Measurements from ENCODE around the gene ERICH6. TPM values are rescaled to one million over a fixed set of nuclear protein-coding genes. Genes with fewer than 3 reads are reported as not detected.

Gene ERICH6
- total and polyA plus RNA-seq, 2 donors (not counting 3 experiments of a cell fraction or from before 2014, with no cell fraction given): not detected

- H4K20me1 ChIP-seq (replicated peaks; ENCODE audit: control insufficient read depth, extremely low read depth, insufficient read depth, low read length): no peaks in the 10 kb centered on the region
- intact Hi-C loops (cut with micrococcal nuclease) (no loop called here), dilution Hi-C loops (cut with MboI; ENCODE audit: extremely low pct_ligation_motif_present, low sequenced_read_pairs) (no loop called here)
- H3K27ac ChIP-seq (ENCODE audit: insufficient read depth, low read depth, low read length): no peak overlapping the region
- H3K4me1 ChIP-seq (ENCODE audit: control insufficient read depth, extremely low read depth, insufficient read depth, low read length): no peaks in the 10 kb centered on the region
- H3K4me2 ChIP-seq (ENCODE audit: insufficient read depth, low read length): no peak overlapping the region
- no peaks in the 10 kb centered on the region for H3K36me3 ChIP-seq (ENCODE audit: control insufficient read depth in 2 of 2, extremely low read depth in 1 of 2, insufficient read depth in 2 of 2, low read length in 2 of 2)
- no peaks in the 10 kb centered on the region for H3K9me3 ChIP-seq (replicated peaks; ENCODE audit: control insufficient read depth, insufficient read depth, low read length)
- FAIRE-seq (no peak), DNase-seq (ENCODE audit: low read depth, low spot score) (no peak)
- no peaks in the 10 kb centered on the region for H3K27me3 ChIP-seq (ENCODE audit: control insufficient read depth in 2 of 2, insufficient read depth in 2 of 2, low read length in 2 of 2)
- no peak overlapping the region for H2AFZ ChIP-seq (ENCODE audit: low read depth, low read length)
- no peaks in the 10 kb centered on the region for H3K79me2 ChIP-seq (ENCODE audit: control insufficient read depth, insufficient read depth, low read length)
- H3K9ac ChIP-seq (replicated peaks; ENCODE audit: extremely low read depth, insufficient read depth, low read length): no peak overlapping the region
- no peak overlapping the region for H3K4me3 ChIP-seq (replicated peaks in 1 of 3; ENCODE audit: insufficient read depth in 1 of 3, low read depth in 1 of 3, low read length in 3 of 3)
- BruUV-seq (replicated peaks): no TSS peak
- CTCF ChIA-PET: interaction anchor here (1.9 kb wide), 1 partner anchor 25 kb away, joined by 4 read pairs; no protein-coding TSS in a partner anchor
- no peaks in the 10 kb centered on the region for H3K9me1 ChIP-seq (replicated peaks; ENCODE audit: control insufficient read depth, extremely low read depth, insufficient read depth, low read length)
- no peak for TF ChIP-seq JUN (IDR thresholded peaks at IDR 0.05; ENCODE audit: borderline replicate concordance, insufficient read depth, insufficient read length, low read depth)
- no peak for TF ChIP-seq FOS (IDR thresholded peaks at IDR 0.05; ENCODE audit: borderline replicate concordance, insufficient read depth, low read length)
- TF ChIP-seq CTCF (IDR thresholded peaks at IDR 0.05; ENCODE audit: extremely low read depth in 1 of 2, insufficient read depth in 1 of 2, low read depth in 1 of 2, low read length in 2 of 2): no peak
- no peak for TF ChIP-seq GATA2 (IDR thresholded peaks at IDR 0.05; ENCODE audit: insufficient read depth, insufficient read length, low read depth, low read length)
- TF ChIP-seq MYC (IDR thresholded peaks at IDR 0.05; ENCODE audit: low read depth, low read length): no peak
- TF ChIP-seq POLR2A (IDR thresholded peaks at IDR 0.05; ENCODE audit: low read depth, low read length): no peak
- TF ChIP-seq MAX (IDR thresholded peaks at IDR 0.05; ENCODE audit: insufficient read depth, insufficient read length): no peak
- TF ChIP-seq POLR2AphosphoS5 (IDR thresholded peaks at IDR 0.05; ENCODE audit: insufficient read depth, low read depth, low read length): no peak
- no peak for TF ChIP-seq EZH2 (IDR thresholded peaks at IDR 0.05; ENCODE audit: borderline replicate concordance, low read depth, low read length, severe bottlenecking)
- POLR2A ChIA-PET: no interaction called here
These were observed 67.5 kb downstream of the ERICH6 start for GRCh38 chr3:150636258-150636657.
